Hepatocyte (in vitro differentiated cells): ENCODE data around the gene FAM167B. TPM values are rescaled to one million over a fixed set of nuclear protein-coding genes. Genes with fewer than 3 reads are reported as not detected.

ENCODE experiments used
- DNase-seq: peaks from one replicate; pipeline ENCODE4 v3.0.0-alpha.2; 2016; ENCODE audit warnings: low spot score
- H2AFZ ChIP-seq: fragments of 200-600 bp; sonication (generic); 2 replicates; pipeline ENCODE4 v1.6.0; 2016; ENCODE audit warnings: antibody characterized with exemption, mild to moderate bottlenecking
- H3K27ac ChIP-seq: fragments of 200-600 bp; sonication (generic); 2 replicates; pipeline ENCODE4 v1.5.1; 2016; ENCODE audit warnings: mild to moderate bottlenecking
- H3K27me3 ChIP-seq: fragments of 200-600 bp; sonication (generic); 2 replicates; pipeline ENCODE4 v1.6.1; 2016
- H3K36me3 ChIP-seq: fragments of 200-600 bp; sonication (generic); replicated peaks from 2 replicates; pipeline ENCODE4 v1.5.1; 2016; ENCODE audit warnings: low read depth; ENCODE audit not compliant: insufficient read depth
- H3K4me1 ChIP-seq: fragments of 200-600 bp; sonication (generic); 2 replicates; pipeline ENCODE4 v1.5.1; 2016; ENCODE audit warnings: mild to moderate bottlenecking, moderate library complexity; ENCODE audit not compliant: insufficient read depth
- H3K4me2 ChIP-seq: fragments of 200-600 bp; sonication (generic); 2 replicates; pipeline ENCODE4 v1.6.0; 2016
- H3K4me3 ChIP-seq: fragments of 200-600 bp; sonication (generic); 2 replicates; pipeline ENCODE4 v1.5.1; 2016; ENCODE audit warnings: mild to moderate bottlenecking
- H3K79me2 ChIP-seq: fragments of 200-600 bp; sonication (generic); 2 replicates; pipeline ENCODE4 v1.6.0; 2017; ENCODE audit warnings: mild to moderate bottlenecking
- H3K9me2 ChIP-seq: fragments of 200-600 bp; sonication (generic); replicated peaks from 2 replicates; pipeline ENCODE4 v1.6.0; 2017; ENCODE audit warnings: mild to moderate bottlenecking; ENCODE audit not compliant: insufficient read depth
- H3K9me3 ChIP-seq: fragments of 200-600 bp; sonication (generic); 2 replicates; pipeline ENCODE4 v1.5.1; 2016; ENCODE audit warnings: low read depth, mild to moderate bottlenecking
- H4K20me1 ChIP-seq: fragments of 200-600 bp; sonication (generic); 2 replicates; pipeline ENCODE4 v1.6.0; 2016; ENCODE audit warnings: mild to moderate bottlenecking; ENCODE audit not compliant: insufficient read depth, poor library complexity, severe bottlenecking
- CTCF ChIP-seq: fragments of 200-600 bp; sonication (generic); IDR thresholded peaks from 2 replicates; pipeline ENCODE4 v1.5.1; 2016; ENCODE audit warnings: antibody characterized with exemption, mild to moderate bottlenecking; ENCODE audit not compliant: poor library complexity
- EZH2 ChIP-seq: fragments of 200-600 bp; sonication (generic); IDR thresholded peaks from 2 replicates; pipeline ENCODE4 v1.6.1; 2016; ENCODE audit warnings: antibody characterized with exemption, mild to moderate bottlenecking, borderline replicate concordance
- EZH2phosphoT487 ChIP-seq: fragments of 200-600 bp; sonication (generic); IDR thresholded peaks from one replicate; pipeline ENCODE4 v1.6.1; 2018; ENCODE audit warnings: antibody characterized with exemption, mild to moderate bottlenecking, low read depth, moderate library complexity; ENCODE audit not compliant: unreplicated experiment, severe bottlenecking
- WGBS: methylation state at CpG from one replicate; pipeline ENCODE4 v1.1.6; 2016; ENCODE audit warnings: low lambda C conversion rate; ENCODE audit errors: missing lambda C conversion rate; 5-methylcytosine and 5-hydroxymethylcytosine counted together
- polyA plus RNA-seq: library from polyadenylated mRNA; unstranded; fragments of >200 nt; fragmentation: Nextera tagmentation; extraction: Ambion mirVana; gene quantifications from 2 replicates; pipeline ENCODE4 v1.2.1, GENCODE V29; 2016
- total RNA-seq: library from RNA; depleted of rRNA; stranded (reverse); fragments of >200 nt; gene quantifications from 2 replicates; pipeline ENCODE4 v1.2.3, GENCODE V29; 2014

The FAM167B gene
- total and polyA plus RNA-seq, 2 experiments from 2014 or later = 0.53 to 0.75 TPM

DNA sequence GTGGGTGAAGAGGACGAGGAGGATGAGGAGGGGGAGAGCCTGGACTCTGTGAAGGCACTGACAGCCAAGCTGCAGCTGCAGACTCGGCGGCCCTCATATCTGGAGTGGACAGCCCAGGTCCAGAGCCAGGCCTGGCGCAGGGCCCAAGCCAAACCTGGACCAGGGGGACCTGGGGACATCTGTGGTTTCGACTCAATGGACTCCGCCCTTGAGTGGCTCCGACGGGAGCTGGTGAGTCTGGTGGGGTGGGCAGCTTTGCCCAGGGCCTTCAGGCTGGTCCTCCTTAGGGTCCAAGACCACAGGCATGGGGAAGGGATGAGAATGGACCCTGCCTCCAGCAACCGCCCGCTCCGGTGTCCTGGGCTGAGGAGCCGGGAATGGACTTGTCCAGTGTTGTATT lies 430 bp downstream of the FAM167B start:
- WGBS = 89% methylated on average over 12 of the region's 12 CpGs

DNA sequence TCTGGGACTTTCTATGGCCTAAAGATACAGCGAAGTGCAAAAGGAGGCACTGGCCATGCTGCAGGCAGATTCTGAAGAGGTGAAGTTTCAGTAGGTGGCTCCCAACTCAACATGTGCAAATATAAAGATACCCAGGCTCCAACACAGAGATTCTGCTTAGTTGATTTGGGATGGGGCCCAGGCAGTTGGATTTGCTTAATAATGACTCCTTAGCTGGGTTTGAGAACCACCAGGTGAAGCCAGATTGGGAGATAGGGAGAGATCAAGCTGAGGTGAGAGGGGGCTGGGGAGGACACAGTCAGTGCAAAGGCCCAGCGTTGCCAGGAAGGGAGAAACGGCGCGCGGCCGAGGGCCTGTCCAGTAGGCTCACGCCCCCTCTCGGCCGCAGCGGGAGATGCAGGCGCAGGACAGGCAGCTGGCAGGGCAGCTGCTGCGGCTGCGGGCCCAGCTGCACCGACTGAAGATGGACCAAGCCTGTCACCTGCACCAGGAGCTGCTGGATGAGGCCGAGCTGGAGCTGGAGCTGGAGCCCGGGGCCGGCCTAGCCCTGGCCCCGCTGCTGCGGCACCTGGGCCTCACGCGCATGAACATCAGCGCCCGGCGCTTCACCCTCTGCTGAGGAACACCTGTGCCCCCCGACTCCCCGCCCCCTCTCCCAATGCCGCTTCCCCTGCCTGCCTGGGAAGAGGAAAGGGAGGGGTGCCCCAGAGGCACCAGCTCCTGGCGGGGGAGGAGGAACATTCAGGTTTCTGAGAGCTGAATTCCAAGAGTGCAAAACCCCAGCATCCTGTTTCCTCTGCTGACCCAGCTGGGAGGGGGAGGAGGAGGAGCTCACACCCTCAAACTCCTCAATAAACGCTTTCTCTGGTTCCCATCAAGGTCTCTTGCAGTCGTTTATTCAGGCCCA lies 1.2 kb downstream of the FAM167B start:
- Histone ChIP-seq H4K20me1 (no peaks in the 10 kb centered on the region), H3K36me3 (no peaks in the 10 kb centered on the region), H3K4me3 (no peak overlapping the region), H3K79me2 (no peaks in the 10 kb centered on the region), H3K27ac (no peak overlapping the region), H3K4me2 (peak overlapping the region; percentile 73), H3K27me3 (no peaks in the 10 kb centered on the region), H2AFZ (no peak overlapping the region), H3K4me1 (peaks cover 4% of the 10 kb centered on the region), H3K9me3 (no peaks in the 10 kb centered on the region), H3K9me2 (no peaks in the 10 kb centered on the region)
- peak; percentile 87 for DNase-seq
- 11% methylated on average over 21 of the region's 31 CpGs for WGBS
- TF ChIP-seq EZH2 (no peak), CTCF (peak; percentile 76), EZH2phosphoT487 (no peak)

More for the DNA sequence above, 430 bp downstream of the FAM167B start:
- Histone ChIP-seq H3K4me3 (no peak overlapping the region), H3K9me2 (no peaks in the 10 kb centered on the region), H3K4me1 (peaks cover 4% of the 10 kb centered on the region), H3K27me3 (no peaks in the 10 kb centered on the region), H3K79me2 (no peaks in the 10 kb centered on the region), H3K36me3 (no peaks in the 10 kb centered on the region), H3K9me3 (no peaks in the 10 kb centered on the region), H2AFZ (no peak overlapping the region), H3K4me2 (no peak overlapping the region), H3K27ac (no peak overlapping the region), H4K20me1 (no peaks in the 10 kb centered on the region)
- TF ChIP-seq EZH2phosphoT487 = no peak
- no peak for DNase-seq

- H3K4me3 ChIP-seq = no peak overlapping the region
- H4K20me1 ChIP-seq = no peaks in the 10 kb centered on the region
- no peaks in the 10 kb centered on the region for H3K79me2 ChIP-seq
- peak; percentile 45 for DNase-seq
- no peak overlapping the region for H3K27ac ChIP-seq
- TF ChIP-seq CTCF (no peak), EZH2 (no peak), EZH2phosphoT487 (no peak)
- no peaks in the 10 kb centered on the region for H3K9me3 ChIP-seq
- H2AFZ ChIP-seq = no peak overlapping the region
- no peaks in the 10 kb centered on the region for H3K36me3 ChIP-seq
- no peak overlapping the region for H3K4me2 ChIP-seq
- no peaks in the 10 kb centered on the region for H3K9me2 ChIP-seq
- no peaks in the 10 kb centered on the region for H3K27me3 ChIP-seq
- peaks cover 4% of the 10 kb centered on the region for H3K4me1 ChIP-seq
- WGBS = 67% methylated on average over 9 of the region's 9 CpGs
Observed at GRCh38 chr1:32249831-32250525, 3.0 kb downstream of the FAM167B start.
